ENCODE measurements around the gene HS1BP3.

The HS1BP3 gene

DNA sequence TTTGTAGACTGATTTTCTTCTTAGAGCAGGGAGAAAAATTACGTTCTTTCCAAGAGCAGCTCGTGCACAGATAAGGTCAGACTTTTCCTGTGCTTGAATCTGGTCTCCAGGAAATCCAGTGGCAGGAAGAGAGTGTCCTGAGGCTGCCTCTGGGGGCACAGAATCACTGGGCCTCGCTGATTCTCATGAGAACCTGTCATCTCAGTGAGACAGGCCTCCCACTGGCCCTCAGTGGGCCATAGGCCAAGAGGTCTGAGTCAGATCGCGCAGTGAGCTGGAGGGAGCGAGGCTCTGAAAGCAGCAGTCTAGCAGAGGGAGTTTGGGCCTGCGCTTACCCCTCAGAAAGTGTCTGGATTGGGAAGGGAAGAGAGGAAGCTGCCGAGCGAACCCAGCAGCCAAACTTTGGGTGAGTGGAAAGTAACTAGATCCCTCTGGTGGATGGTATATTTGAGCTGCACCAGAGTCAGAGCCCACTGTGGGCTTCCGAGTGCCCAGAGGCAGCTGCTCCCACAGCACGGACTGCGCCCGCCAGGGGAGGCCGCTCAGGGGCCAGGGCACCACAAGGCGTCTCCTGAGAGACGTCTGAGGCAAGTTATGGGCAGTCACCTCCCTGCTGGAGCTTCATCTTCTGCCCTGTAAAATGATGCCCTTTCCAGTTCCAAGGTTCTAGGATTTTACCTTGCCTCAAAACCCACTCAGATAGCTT lies 24.2 kb upstream of the HS1BP3 start:
- no peak for DNase-seq (ENCODE audit: low read depth)

GRCh38 chr2:20674309-20674965 lies 23.5 kb upstream of the HS1BP3 start:
- DNase-seq (ENCODE audit: low read depth) = no peak

GRCh38 chr2:20673686-20674308 lies 22.9 kb upstream of the HS1BP3 start:
- DNase-seq (ENCODE audit: low read depth) = no peak

DNA sequence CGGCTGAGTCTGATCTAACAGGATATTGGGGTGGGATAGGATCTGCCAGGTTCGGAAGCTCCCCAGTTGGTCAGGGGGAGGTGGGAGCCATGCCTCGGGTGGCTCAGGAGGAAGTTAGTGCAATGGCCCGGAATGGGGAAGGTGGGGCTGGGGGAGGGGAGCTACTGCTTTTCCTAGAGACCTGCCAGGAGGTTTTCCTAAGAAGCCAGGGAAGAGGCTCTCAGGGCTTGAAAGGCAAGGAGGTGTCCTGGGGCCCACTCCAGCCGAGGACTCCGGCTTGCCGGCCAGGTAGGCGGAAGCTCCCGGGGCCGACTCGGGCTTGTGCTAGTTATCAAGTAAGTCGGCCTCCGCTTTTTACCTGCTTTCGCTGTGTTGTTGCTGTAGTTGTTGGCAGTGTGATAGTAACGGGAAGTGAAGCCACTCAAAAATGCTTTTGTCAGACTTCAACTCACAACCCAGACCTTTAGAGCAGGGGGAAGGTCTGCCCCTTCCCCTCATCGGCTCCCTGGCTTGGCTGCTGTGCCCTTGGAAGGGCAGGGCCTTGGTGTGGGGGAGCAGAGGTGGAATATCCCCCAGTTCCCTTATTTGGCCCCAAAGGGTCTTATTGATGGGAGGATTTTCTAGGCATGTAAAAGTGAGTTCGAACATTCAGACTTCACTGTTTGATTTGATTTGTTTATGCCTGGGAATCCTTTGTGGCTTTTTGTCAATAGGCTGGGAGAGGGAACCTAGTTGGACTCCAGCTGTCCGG lies 21.5 kb upstream of the HS1BP3 start:
- no peak for DNase-seq (ENCODE audit: low read depth)

GRCh38 chr2:20671736-20672080 lies 20.8 kb upstream of the HS1BP3 start:
- no peak for DNase-seq (ENCODE audit: low read depth)

- DNase-seq (ENCODE audit: low read depth) = no peak
Observed at GRCh38 chr2:20671036-20671735, 20.3 kb upstream of the HS1BP3 start.

- no peak for DNase-seq (ENCODE audit: low read depth)
Observed at GRCh38 chr2:20670315-20671035, 19.6 kb upstream of the HS1BP3 start.

GRCh38 chr2:20669562-20670314 lies 18.8 kb upstream of the HS1BP3 start:
- DNase-seq (ENCODE audit: low read depth) = no peak

GRCh38 chr2:20668871-20669475 lies 18.1 kb upstream of the HS1BP3 start:
- DNase-seq (ENCODE audit: low read depth) = no peak

DNA sequence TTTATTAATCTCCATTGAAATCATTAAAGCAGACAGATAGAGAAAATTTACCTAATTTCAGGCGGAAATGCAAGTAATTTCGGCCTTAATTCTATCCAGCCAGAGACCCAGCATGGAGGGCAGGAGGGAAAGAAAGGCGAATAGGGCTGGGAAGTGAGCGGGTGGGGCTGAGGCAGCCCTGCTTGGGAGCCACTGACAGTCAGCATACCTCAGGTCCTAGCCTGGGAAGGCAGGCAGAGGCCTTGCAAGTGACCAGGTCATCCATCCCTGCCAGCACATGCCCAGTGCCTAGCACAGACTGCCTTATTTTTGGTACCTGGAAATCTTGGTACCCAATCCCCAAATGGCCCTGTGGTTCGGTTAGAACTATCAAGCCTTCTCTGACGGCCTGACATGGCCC lies 17.6 kb upstream of the HS1BP3 start:
- DNase-seq (ENCODE audit: low read depth) = no peak

GRCh38 chr2:20667531-20668401 lies 16.9 kb upstream of the HS1BP3 start:
- DNase-seq (ENCODE audit: low read depth) = no peak

DNA sequence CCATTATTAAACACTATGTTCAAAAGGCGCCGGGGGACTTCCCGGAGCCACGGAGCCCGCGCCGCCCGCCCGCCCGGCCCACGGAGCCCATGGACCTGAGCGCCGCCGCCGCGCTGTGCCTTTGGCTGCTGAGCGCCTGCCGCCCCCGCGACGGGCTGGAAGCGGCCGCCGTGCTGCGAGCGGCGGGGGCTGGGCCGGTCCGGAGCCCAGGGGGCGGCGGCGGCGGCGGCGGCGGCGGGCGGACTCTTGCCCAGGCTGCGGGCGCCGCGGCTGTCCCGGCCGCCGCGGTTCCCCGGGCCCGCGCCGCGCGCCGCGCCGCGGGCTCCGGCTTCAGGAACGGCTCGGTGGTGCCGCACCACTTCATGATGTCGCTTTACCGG lies 16.2 kb upstream of the HS1BP3 start:
- DNase-seq (ENCODE audit: low read depth) = no peak

DNA sequence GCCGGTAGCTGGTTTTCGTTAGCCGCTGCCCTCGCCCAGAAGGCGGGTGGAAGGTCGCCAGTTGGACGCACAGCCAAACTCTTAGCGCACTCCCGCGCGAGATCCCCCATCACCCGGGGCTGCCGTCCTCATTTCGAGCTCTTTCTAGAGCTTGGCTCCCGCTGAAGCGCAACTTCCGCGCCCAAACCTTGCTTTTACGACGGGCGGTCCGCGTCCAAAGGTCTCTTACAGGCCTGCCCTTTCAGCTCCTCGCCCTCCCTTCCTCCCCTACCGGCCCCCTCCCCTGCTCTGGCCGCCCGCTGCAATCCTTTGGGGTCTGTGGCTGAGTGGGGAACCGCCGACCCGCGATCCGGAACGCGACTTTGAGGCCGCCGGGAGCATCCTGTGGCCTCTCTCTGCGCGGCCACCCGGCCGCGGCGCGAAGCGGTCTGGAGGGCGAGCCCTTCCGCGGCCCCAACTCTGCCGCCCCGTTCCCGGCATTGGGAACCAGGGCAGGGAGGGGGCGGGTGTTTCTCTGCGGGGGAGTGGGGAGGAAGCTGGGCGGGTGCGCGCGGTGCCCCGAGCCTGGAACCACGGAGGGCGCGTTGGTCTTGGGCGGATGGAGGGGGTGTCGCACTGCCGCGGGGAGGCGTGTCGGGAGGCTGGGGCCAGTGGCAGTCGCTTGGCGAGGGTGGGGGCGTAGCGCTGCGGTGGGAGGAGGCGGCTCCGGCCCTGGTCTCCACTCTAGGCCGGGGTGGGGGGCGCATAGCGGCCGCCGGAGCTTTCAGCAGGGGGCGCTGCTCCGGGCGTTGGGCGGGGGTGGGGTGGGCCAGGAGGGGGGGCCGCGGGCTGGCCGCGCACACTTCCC lies 15.6 kb upstream of the HS1BP3 start, which contains the start of gene GDF7:
GDF7 (plus strand) TSS at position 841 of the 847 bp plus-strand sequence. CDS start 96 bp downstream, outside the sequence.
- no peak for DNase-seq (ENCODE audit: low read depth)

GRCh38 chr2:20666005-20666303 lies 15.1 kb upstream of the HS1BP3 start:
- DNase-seq (ENCODE audit: low read depth) = no peak

- DNase-seq (ENCODE audit: low read depth) = no peak
Observed at GRCh38 chr2:20665243-20666004, 14.5 kb upstream of the HS1BP3 start.

DNA sequence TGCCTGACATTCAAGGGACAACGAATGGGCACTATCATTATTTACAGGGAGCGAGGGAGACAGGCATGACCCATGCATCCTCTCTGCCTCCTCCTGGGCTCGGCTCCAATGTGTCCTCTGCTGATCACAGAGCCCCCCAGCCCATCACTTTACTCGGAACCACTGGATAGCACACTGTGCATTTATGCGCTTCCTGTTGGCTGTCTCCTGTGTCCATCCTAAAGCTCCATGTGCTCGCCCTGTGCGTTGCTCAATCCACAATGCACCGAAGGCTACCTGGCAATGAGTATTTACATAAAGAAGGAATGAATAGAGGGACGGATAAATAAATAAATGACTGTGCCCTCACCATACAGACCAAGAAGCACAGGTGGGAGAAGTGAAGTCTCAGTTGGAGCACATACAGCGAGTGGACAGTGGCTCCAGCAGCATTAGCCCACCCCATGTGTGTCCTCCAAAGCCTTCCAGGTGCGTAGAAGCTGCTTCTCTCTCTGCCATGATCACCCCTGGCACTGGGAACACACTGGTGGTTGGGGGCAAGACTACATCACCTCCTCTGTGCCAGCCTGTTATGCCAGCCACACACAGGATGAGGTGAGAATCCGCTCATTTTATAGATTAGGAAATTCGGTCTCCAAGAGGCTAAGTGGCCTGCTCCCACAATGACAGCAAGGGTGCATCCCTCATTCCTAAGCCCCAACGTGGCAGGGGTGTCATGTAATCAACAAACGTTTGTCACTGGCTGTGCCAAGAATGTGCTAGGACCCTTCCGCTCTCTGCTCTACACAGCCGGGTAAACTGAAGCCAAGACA lies 13.7 kb upstream of the HS1BP3 start:
- no peak for DNase-seq (ENCODE audit: low read depth)

DNA sequence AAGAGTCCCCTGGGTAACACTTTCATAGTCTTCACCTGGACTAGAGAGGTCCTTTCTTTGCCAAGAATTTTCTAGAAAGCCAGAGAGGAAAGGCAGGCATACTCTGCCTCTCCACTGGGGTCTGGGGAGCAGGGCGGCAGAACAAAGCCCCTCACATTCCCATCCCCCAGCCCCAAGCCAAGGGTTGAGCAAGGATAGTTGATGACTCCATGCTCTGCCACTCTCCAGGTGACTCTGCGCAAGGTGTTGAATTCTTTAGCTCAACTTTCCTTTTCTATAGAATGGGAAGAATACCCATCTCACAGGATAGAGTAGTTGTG lies 13.1 kb upstream of the HS1BP3 start:
- DNase-seq (ENCODE audit: low read depth) = no peak
